Fibroblast of the aortic adventitia (primary cell): ENCODE data around the gene BCOR. TPM values are rescaled to one million over a fixed set of nuclear protein-coding genes. Genes with fewer than 3 reads are reported as not detected.

Experiments
- DNase-seq: peaks from one replicate; pipeline ENCODE4 v3.0.0-alpha.2; 2010; ENCODE audit warnings: low read depth
- H3K4me3 ChIP-seq: 2 replicates; pipeline ENCODE4 v1.5.1; 2011; ENCODE audit warnings: low read depth, mild to moderate bottlenecking, control low read depth, low read length, moderate library complexity
- CTCF ChIP-seq: IDR thresholded peaks from 2 replicates; pipeline ENCODE4 v1.5.1; 2011; ENCODE audit warnings: mild to moderate bottlenecking, low read length, control low read depth, inconsistent platforms; ENCODE audit not compliant: insufficient read depth
- total RNA-seq: library from RNA; depleted of rRNA; stranded (reverse); fragments of >200 nt; gene quantifications from 2 replicates; pipeline ENCODE4 v1.2.3, GENCODE V29; 2012; ENCODE audit warnings: low replicate concordance

BCOR gene
- total RNA-seq, 1 donor, result 12.7 TPM

DNA sequence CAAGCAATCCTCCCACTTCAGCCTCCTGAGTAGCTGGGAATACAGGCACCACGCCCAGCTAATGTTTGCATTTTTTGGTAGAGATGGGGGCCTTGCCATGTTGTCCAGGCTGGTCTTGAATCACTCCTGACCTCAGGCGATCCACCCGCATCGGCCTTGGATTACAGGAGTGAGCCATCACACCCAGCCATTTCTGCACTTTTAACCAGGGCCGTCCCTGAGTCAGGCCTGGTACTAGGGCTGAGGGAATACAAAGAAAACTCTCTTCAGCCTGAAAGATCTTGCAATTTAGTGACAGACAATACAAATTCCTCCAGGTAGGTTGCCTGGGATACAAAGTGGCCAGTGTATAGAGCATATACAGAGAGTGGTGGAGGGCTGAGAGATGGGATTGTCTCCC is 65.8 kb downstream of the BCOR start:
- DNase-seq, result no peak
- no peak for TF ChIP-seq CTCF
- H3K4me3 ChIP-seq, result no peak overlapping the region

DNA sequence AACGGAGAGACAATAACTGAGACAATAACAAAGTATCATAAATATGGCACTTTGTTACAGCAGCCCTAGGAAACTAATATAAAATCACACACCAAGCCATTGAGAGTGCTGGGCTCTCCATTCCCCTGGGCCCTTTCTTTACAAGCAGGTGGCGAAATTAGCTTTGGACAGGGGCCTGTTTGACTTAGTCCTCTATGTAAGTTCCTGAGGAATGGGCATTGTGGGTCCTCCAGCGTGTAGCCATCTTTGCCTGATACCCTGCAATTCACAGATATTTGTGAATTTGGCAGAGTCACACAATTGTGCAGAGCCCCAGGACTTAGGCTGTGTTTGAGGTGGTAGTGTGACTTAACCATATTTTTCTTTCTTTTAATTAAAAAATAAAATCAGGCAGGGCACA is 67.6 kb downstream of the BCOR start:
- no peak for DNase-seq
- no peak for TF ChIP-seq CTCF
- H3K4me3 ChIP-seq, result no peak overlapping the region

GRCh38 chrX:40022421-40022820 is 75.3 kb downstream of the BCOR start:
- no peak overlapping the region for H3K4me3 ChIP-seq
- no peak for DNase-seq
- TF ChIP-seq CTCF, result no peak

- DNase-seq, result no peak
- no peak overlapping the region for H3K4me3 ChIP-seq
- no peak for TF ChIP-seq CTCF
Measured at GRCh38 chrX:40021647-40022046, 76.1 kb downstream of the BCOR start.

DNA sequence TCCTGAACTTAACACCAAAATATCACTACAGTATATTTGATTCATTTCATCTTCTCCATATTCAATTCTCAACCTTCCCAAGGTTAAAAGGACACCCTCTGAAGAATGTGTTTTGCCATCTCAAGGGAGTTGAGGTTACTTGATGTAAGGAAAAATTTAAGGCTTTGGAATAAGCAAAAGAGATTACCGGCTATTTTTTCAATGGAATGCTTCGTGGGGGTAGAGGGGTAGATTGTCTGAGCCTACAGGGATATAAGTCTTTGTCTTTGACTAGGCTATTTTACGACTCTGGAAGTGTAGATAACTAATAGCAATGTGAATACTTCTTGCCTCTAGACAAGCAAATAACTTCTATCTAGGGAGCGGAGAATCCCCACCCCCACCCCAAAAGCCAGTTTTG is 78.2 kb downstream of the BCOR start:
- DNase-seq, result no peak
- no peak overlapping the region for H3K4me3 ChIP-seq
- no peak for TF ChIP-seq CTCF

DNA sequence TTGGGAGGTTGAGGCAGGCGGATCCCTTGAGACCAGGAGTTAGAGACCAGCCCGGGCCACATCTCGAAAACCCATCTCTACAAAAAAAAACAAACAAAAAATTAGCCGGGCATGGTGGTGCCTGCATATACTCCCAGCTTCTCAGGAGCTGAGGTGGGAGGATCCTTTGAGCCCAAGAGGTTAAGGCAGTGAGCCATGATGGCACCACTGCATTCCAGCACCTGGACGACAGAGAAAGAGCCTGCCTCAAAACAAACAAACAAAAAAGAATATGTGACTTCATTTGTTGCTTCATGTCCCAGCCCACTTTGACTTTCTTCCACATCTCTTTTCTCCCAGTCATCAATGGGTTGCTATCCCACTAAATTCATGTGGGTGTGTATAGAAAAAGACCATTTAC is 79.7 kb downstream of the BCOR start:
- no peak for TF ChIP-seq CTCF
- DNase-seq, result no peak
- no peak overlapping the region for H3K4me3 ChIP-seq

GRCh38 chrX:40016749-40017148 is 81.0 kb downstream of the BCOR start:
- TF ChIP-seq CTCF, result no peak
- DNase-seq, result no peak
- H3K4me3 ChIP-seq, result no peak overlapping the region
